ENCODE data around the gene CNTN4.

The CNTN4 gene

DNA sequence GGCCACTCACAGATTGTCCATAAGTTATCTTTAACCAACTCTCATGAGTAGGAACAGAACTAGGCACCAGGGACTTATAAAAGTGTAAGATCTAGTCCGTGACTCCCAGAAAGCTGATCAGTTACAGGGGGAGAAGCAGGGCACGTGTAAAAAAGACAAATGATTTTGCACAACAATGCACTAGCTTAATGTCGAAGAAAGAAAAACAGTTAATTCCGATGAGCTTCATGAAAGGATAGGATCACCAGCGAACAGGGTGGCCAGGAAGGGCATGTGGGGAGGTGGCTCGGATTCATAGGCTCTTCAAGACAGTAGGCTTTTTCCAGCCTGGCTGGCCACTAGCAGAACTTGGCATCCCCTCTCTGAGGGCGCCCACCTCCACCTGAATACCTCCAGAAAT lies 921.5 kb downstream of the CNTN4 start:
- no peaks in the 10 kb centered on the region for H3K9me3 ChIP-seq (ENCODE audit: control insufficient read depth, low read length)
- peaks cover 12% of the 10 kb centered on the region for H3K27me3 ChIP-seq (replicated peaks; ENCODE audit: control insufficient read depth, insufficient read depth, low read length)
- no peak for DNase-seq (ENCODE audit: low read depth)

GRCh38 chr3:3023111-3023745 lies 924.6 kb downstream of the CNTN4 start:
- DNase-seq (ENCODE audit: low read depth): no peak
- Histone ChIP-seq H3K36me3 (ENCODE audit: control insufficient read depth, insufficient read depth, low read length, severe bottlenecking) (no peaks in the 10 kb centered on the region), H3K9me3 (ENCODE audit: control insufficient read depth, low read length) (no peaks in the 10 kb centered on the region), H3K4me1 (ENCODE audit: control insufficient read depth, insufficient read depth, low read length) (no peaks in the 10 kb centered on the region), H3K27me3 (replicated peaks; ENCODE audit: control insufficient read depth, insufficient read depth, low read length) (peaks cover 9% of the 10 kb centered on the region), H3K4me3 (ENCODE audit: low read length) (no peak overlapping the region), H3K9ac (ENCODE audit: low read length) (no peak overlapping the region)

More for the DNA sequence above, 921.5 kb downstream of the CNTN4 start:
- H3K9ac ChIP-seq (ENCODE audit: low read length): no peak overlapping the region
- no peaks in the 10 kb centered on the region for H3K36me3 ChIP-seq (ENCODE audit: control insufficient read depth, insufficient read depth, low read length, severe bottlenecking)
- no peaks in the 10 kb centered on the region for H3K4me1 ChIP-seq (ENCODE audit: control insufficient read depth, insufficient read depth, low read length)
- no peak overlapping the region for H3K4me3 ChIP-seq (ENCODE audit: low read length)

GRCh38 chr3:3027976-3028567 lies 929.4 kb downstream of the CNTN4 start:
- no peaks in the 10 kb centered on the region for H3K9me3 ChIP-seq (ENCODE audit: control insufficient read depth, low read length)
- H3K27me3 ChIP-seq (replicated peaks; ENCODE audit: control insufficient read depth, insufficient read depth, low read length): peaks cover 5% of the 10 kb centered on the region
- no peaks in the 10 kb centered on the region for H3K36me3 ChIP-seq (ENCODE audit: control insufficient read depth, insufficient read depth, low read length, severe bottlenecking)
- no peaks in the 10 kb centered on the region for H3K4me1 ChIP-seq (ENCODE audit: control insufficient read depth, insufficient read depth, low read length)
- DNase-seq (ENCODE audit: low read depth): no peak
- H3K4me3 ChIP-seq (ENCODE audit: low read length): no peak overlapping the region
- H3K9ac ChIP-seq (ENCODE audit: low read length): no peak overlapping the region

GRCh38 chr3:3031326-3031725 lies 932.7 kb downstream of the CNTN4 start:
- no peaks in the 10 kb centered on the region for H3K36me3 ChIP-seq (ENCODE audit: control insufficient read depth, insufficient read depth, low read length, severe bottlenecking)
- DNase-seq (ENCODE audit: low read depth): no peak
- H3K27me3 ChIP-seq (replicated peaks; ENCODE audit: control insufficient read depth, insufficient read depth, low read length): no peaks in the 10 kb centered on the region
- no peak overlapping the region for H3K4me3 ChIP-seq (ENCODE audit: low read length)
- H3K9ac ChIP-seq (ENCODE audit: low read length): no peak overlapping the region
- H3K9me3 ChIP-seq (ENCODE audit: control insufficient read depth, low read length): no peaks in the 10 kb centered on the region
- H3K4me1 ChIP-seq (ENCODE audit: control insufficient read depth, insufficient read depth, low read length): no peaks in the 10 kb centered on the region

- no peaks in the 10 kb centered on the region for H3K36me3 ChIP-seq (ENCODE audit: control insufficient read depth, insufficient read depth, low read length, severe bottlenecking)
- H3K9ac ChIP-seq (ENCODE audit: low read length): no peak overlapping the region
- no peaks in the 10 kb centered on the region for H3K4me1 ChIP-seq (ENCODE audit: control insufficient read depth, insufficient read depth, low read length)
- H3K9me3 ChIP-seq (ENCODE audit: control insufficient read depth, low read length): no peaks in the 10 kb centered on the region
- no peak for DNase-seq (ENCODE audit: low read depth)
- H3K27me3 ChIP-seq (replicated peaks; ENCODE audit: control insufficient read depth, insufficient read depth, low read length): no peaks in the 10 kb centered on the region
- H3K4me3 ChIP-seq (ENCODE audit: low read length): no peak overlapping the region
These were observed 938.5 kb downstream of the CNTN4 start for GRCh38 chr3:3037156-3037555.

DNA sequence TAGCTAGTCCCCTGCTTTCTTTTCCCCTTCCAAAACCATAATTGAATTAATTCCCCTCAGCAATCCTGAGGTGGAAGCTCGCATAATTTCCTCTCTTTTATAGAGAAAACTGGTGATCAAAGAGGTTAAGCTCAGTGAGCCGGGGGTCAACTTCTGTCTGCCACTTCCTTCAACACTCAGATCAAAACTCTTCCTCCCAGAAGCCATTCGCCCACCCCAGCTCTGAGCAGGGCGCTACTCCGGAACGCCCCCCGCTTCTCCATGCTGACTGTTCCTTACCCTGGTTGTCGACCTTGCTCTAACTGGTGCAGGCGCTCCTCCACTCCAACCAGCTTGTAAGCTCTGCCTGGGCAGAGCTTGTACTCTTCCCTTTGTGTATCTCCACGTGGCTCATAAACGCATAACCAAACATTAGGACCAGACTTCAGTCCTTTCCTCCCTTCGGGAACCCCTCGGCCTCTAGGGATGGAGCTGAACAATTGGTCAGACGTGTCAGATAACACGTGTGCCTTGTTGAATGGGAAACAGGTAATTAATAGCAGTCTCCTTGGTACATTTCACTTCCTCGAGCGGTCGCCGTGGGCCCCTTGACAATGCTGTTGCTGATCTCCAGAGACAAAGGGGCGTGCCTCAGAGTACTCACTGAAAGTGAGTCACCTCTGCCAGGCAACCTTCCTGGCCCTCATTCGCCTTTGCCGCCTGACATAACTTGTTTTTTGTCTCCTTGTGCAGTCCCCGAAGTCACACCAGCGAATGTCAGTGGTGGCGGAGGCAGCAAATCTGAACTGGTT lies 939.7 kb downstream of the CNTN4 start:
- Histone ChIP-seq H3K9ac (ENCODE audit: low read length) (no peak overlapping the region), H3K36me3 (ENCODE audit: control insufficient read depth, insufficient read depth, low read length, severe bottlenecking) (no peaks in the 10 kb centered on the region), H3K4me1 (ENCODE audit: control insufficient read depth, insufficient read depth, low read length) (no peaks in the 10 kb centered on the region), H3K27me3 (replicated peaks; ENCODE audit: control insufficient read depth, insufficient read depth, low read length) (no peaks in the 10 kb centered on the region), H3K9me3 (ENCODE audit: control insufficient read depth, low read length) (no peaks in the 10 kb centered on the region), H3K4me3 (ENCODE audit: low read length) (no peak overlapping the region)
- DNase-seq (ENCODE audit: low read depth): no peak

DNA sequence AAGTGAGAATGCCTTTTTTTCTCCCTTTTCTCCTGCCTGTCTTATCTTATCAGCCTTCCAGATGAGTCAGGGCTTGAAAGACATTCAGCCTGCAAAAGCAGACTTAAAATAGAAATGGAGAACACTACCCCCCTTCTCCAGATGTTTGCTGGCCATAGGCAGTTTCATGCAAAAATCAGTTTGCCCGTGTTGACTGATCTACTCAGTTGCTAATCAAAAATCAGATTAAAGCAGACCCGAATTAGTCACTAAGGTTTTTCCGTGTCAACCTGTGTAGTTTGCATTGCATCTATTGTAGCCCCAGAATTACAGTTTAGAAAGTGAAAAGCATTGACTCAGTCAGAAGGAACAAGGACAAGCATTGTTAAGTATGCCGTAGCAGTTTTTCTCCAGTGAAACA lies 955.3 kb downstream of the CNTN4 start:
- H3K4me3 ChIP-seq (ENCODE audit: low read length): no peak overlapping the region
- no peaks in the 10 kb centered on the region for H3K4me1 ChIP-seq (ENCODE audit: control insufficient read depth, insufficient read depth, low read length)
- DNase-seq (ENCODE audit: low read depth): no peak
- no peaks in the 10 kb centered on the region for H3K27me3 ChIP-seq (replicated peaks; ENCODE audit: control insufficient read depth, insufficient read depth, low read length)
- H3K9ac ChIP-seq (ENCODE audit: low read length): no peak overlapping the region
- H3K36me3 ChIP-seq (ENCODE audit: control insufficient read depth, insufficient read depth, low read length, severe bottlenecking): no peaks in the 10 kb centered on the region
- no peaks in the 10 kb centered on the region for H3K9me3 ChIP-seq (ENCODE audit: control insufficient read depth, low read length)

- H3K9me3 ChIP-seq (ENCODE audit: control insufficient read depth, low read length): no peaks in the 10 kb centered on the region
- no peaks in the 10 kb centered on the region for H3K27me3 ChIP-seq (replicated peaks; ENCODE audit: control insufficient read depth, insufficient read depth, low read length)
- H3K4me3 ChIP-seq (ENCODE audit: low read length): no peak overlapping the region
- H3K4me1 ChIP-seq (ENCODE audit: control insufficient read depth, insufficient read depth, low read length): no peaks in the 10 kb centered on the region
- no peak for DNase-seq (ENCODE audit: low read depth)
- H3K9ac ChIP-seq (ENCODE audit: low read length): no peak overlapping the region
- no peaks in the 10 kb centered on the region for H3K36me3 ChIP-seq (ENCODE audit: control insufficient read depth, insufficient read depth, low read length, severe bottlenecking)
These were observed 961.0 kb downstream of the CNTN4 start for GRCh38 chr3:3059645-3060044.

DNA sequence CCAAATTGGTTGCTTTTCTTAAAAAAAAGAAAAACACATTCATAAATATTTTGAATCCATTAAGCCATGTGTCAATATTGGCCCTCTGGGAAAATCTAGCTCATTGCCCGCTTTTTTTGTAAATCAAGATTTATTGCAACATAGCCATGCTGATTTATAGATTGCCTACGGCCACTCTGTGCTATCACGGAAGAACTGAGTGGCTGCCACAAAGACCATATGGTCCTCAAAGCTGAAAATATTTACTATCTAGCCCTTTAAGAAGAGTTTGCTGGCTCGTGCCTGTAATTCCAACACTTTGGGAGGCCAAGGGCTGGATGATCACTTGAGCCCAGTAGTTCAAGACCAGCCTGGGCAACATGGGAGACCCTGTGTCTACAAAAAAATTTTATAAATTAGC lies 965.6 kb downstream of the CNTN4 start:
- Histone ChIP-seq H3K9me3 (ENCODE audit: control insufficient read depth, low read length) (no peaks in the 10 kb centered on the region), H3K27me3 (replicated peaks; ENCODE audit: control insufficient read depth, insufficient read depth, low read length) (no peaks in the 10 kb centered on the region), H3K4me1 (ENCODE audit: control insufficient read depth, insufficient read depth, low read length) (no peaks in the 10 kb centered on the region), H3K9ac (ENCODE audit: low read length) (no peak overlapping the region), H3K4me3 (ENCODE audit: low read length) (no peak overlapping the region), H3K36me3 (ENCODE audit: control insufficient read depth, insufficient read depth, low read length, severe bottlenecking) (no peaks in the 10 kb centered on the region)
- DNase-seq (ENCODE audit: low read depth): no peak

DNA sequence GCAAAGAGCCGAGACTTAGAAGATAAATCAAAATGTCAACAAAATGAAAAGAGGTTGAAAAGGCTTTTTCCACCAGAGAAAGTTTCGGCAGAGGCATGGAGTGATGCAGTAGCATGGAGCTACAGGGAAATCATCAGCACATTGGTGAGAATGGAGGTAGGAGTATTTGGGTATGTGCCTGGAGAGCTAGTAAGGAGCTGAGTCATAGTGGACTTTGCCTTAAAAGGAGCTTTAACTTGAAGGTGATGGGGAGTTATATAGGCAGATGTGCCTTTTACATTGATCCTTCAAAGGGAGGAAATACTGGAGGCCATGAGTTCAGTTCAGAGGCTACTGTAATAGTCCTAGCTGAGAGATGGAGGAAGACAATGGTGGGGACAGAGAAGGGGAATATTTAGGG lies 967.2 kb downstream of the CNTN4 start:
- no peak overlapping the region for H3K9ac ChIP-seq (ENCODE audit: low read length)
- H3K4me3 ChIP-seq (ENCODE audit: low read length): no peak overlapping the region
- no peaks in the 10 kb centered on the region for H3K4me1 ChIP-seq (ENCODE audit: control insufficient read depth, insufficient read depth, low read length)
- H3K36me3 ChIP-seq (ENCODE audit: control insufficient read depth, insufficient read depth, low read length, severe bottlenecking): no peaks in the 10 kb centered on the region
- H3K27me3 ChIP-seq (replicated peaks; ENCODE audit: control insufficient read depth, insufficient read depth, low read length): no peaks in the 10 kb centered on the region
- no peaks in the 10 kb centered on the region for H3K9me3 ChIP-seq (ENCODE audit: control insufficient read depth, low read length)
- no peak for DNase-seq (ENCODE audit: low read depth)

DNA sequence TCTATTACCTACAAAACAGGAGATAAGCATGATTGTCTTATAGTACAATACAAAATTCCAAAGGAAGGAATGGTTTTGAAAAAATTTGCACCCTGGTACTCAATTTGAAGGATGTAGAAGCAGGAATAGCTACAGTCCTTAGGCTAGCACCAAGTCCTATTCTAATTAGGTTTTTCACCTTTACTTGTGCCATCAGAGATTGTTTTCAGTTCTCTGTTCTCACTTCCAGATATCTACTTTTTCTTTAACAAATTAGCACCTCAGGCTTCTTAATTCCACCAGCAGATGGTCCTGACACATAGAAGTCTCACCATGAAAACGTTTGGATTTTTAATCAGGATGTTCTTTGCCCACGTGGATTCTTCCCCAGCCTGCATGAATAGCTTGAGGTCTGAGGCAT lies 967.7 kb downstream of the CNTN4 start:
- DNase-seq (ENCODE audit: low read depth): no peak
- Histone ChIP-seq H3K9ac (ENCODE audit: low read length) (no peak overlapping the region), H3K9me3 (ENCODE audit: control insufficient read depth, low read length) (no peaks in the 10 kb centered on the region), H3K4me1 (ENCODE audit: control insufficient read depth, insufficient read depth, low read length) (no peaks in the 10 kb centered on the region), H3K36me3 (ENCODE audit: control insufficient read depth, insufficient read depth, low read length, severe bottlenecking) (no peaks in the 10 kb centered on the region), H3K27me3 (replicated peaks; ENCODE audit: control insufficient read depth, insufficient read depth, low read length) (no peaks in the 10 kb centered on the region), H3K4me3 (ENCODE audit: low read length) (no peak overlapping the region)
